Loucy (cell line): ENCODE results near the gene B4GALNT1.

ENCODE experiments used
- EZH2phosphoT487 ChIP-seq: fragments of 200-600 bp; IDR thresholded peaks from 2 replicates; pipeline ENCODE4 v1.6.1; 2018; ENCODE audit warnings: antibody characterized with exemption, mild to moderate bottlenecking, moderate library complexity, borderline replicate concordance
- TF ChIP-seq, protein P1 (sequence below): fragments of 200-600 bp; sonication (generic); conservative IDR thresholded peaks from 2 replicates; pipeline ENCODE4 v1.5.1; 2014; ENCODE audit warnings: mild to moderate bottlenecking, antibody characterized with exemption, low read length

- TF ChIP-seq, protein P1, sequence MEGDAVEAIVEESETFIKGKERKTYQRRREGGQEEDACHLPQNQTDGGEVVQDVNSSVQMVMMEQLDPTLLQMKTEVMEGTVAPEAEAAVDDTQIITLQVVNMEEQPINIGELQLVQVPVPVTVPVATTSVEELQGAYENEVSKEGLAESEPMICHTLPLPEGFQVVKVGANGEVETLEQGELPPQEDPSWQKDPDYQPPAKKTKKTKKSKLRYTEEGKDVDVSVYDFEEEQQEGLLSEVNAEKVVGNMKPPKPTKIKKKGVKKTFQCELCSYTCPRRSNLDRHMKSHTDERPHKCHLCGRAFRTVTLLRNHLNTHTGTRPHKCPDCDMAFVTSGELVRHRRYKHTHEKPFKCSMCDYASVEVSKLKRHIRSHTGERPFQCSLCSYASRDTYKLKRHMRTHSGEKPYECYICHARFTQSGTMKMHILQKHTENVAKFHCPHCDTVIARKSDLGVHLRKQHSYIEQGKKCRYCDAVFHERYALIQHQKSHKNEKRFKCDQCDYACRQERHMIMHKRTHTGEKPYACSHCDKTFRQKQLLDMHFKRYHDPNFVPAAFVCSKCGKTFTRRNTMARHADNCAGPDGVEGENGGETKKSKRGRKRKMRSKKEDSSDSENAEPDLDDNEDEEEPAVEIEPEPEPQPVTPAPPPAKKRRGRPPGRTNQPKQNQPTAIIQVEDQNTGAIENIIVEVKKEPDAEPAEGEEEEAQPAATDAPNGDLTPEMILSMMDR, result no peak
- TF ChIP-seq EZH2phosphoT487, result no peak
Observed at GRCh38 chr12:57617942-57618341, 15.1 kb downstream of the B4GALNT1 start.
